Keratinocyte (primary cell): ENCODE measurements around the gene CLDND1.

Experiments
- EZH2 ChIP-seq: IDR thresholded peaks from one replicate; pipeline ENCODE4 v1.6.1; 2012; ENCODE audit warnings: inconsistent platforms, mild to moderate bottlenecking, low read length, moderate library complexity
- TF ChIP-seq, protein P1 (sequence below), 3 experiments: IDR thresholded peaks in 1 of 3; conservative IDR thresholded peaks in 1 of 3; optimal IDR thresholded peaks in 1 of 3; 2 replicates in 2 of 3; 3 replicates in 1 of 3; pipeline versions ENCODE3 to v1.5.1; 2011; ENCODE audit warnings: low read length in 3 of 3, mild to moderate bottlenecking in 3 of 3, moderate library complexity in 2 of 3, control low read depth in 1 of 3, inconsistent platforms in 1 of 3; ENCODE audit not compliant: insufficient read depth in 2 of 3; ENCODE audit errors: extremely low read depth in 1 of 3

GRCh38 chr3:98512576-98512975, 10.1 kb downstream of the CLDND1 start:
- TF ChIP-seq, protein P1, sequence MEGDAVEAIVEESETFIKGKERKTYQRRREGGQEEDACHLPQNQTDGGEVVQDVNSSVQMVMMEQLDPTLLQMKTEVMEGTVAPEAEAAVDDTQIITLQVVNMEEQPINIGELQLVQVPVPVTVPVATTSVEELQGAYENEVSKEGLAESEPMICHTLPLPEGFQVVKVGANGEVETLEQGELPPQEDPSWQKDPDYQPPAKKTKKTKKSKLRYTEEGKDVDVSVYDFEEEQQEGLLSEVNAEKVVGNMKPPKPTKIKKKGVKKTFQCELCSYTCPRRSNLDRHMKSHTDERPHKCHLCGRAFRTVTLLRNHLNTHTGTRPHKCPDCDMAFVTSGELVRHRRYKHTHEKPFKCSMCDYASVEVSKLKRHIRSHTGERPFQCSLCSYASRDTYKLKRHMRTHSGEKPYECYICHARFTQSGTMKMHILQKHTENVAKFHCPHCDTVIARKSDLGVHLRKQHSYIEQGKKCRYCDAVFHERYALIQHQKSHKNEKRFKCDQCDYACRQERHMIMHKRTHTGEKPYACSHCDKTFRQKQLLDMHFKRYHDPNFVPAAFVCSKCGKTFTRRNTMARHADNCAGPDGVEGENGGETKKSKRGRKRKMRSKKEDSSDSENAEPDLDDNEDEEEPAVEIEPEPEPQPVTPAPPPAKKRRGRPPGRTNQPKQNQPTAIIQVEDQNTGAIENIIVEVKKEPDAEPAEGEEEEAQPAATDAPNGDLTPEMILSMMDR (optimal IDR thresholded peaks at IDR 0.05 in 1 of 3, IDR thresholded peaks at IDR 0.05 in 1 of 3, conservative IDR thresholded peaks at IDR 0.05 in 1 of 3; ENCODE audit: extremely low read depth in 1 of 3, insufficient read depth in 2 of 3, low read length in 3 of 3), result no peak
- TF ChIP-seq EZH2, result no peak
